ENCODE data around the gene DCP1B.

DCP1B gene

DNA sequence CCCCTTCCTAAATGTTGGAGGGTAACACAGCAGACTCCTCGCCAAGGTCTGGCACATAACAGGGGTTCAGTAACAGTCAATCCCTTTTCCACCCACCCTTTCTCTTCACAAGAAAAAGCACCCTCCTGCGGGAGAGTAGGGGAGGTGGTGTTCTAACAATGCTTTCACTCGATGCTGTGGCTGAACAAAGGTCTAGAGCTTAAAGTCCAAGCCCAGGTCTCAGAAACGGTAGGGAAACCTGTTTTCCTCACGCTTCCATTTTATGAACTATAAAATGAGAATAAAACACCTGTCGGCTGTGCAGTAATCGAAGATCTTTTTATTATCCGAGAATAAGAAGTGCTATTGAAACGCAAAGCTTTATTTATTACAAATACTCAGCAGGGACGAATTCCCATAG is 64.9 kb downstream of the DCP1B start:
- in situ Hi-C loops (cut with MboI; ENCODE audit: low pct_unique_long_range_greater_than_20kb, low sequenced_read_pairs): loop anchor here (10.0 kb wide), 3 partner anchors 135 to 315 kb away; partner anchors contain the start of gene WNT5B
- no peak for DNase-seq

DNA sequence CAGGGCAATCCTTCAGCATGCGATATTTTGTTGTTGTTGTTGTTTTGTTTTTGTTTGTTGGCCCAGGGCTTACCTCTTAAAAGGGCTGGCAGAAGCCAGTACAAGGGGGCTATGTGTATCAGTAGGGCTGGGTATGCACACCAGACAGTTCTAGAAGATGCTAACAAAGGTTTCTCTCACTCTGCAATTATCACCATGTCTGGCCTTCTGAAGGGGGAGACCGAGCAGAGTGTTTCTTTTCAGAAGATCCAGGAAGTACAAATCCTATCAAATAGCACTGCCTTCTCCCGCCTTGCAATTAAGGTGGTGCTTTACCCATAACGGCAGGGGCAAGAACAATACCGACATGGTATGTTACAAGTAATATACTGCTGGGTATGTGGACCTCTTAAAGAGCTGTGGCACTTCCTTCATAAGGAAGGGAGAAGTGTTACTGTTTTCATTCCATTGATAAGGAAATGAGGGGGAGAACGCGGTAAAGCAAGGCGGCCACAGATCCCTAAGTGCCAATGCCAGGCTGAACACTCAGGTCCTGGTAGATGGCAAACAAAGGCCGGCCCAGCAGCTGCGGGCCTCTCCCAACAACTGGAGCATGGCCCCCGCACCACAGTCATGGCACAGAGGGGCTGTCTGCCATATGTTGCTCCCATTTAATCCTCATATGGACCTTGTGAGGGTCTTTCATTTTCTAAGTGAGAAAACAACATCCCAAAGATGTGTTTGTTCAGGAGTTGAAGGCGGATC is 66.6 kb downstream of the DCP1B start:
- DNase-seq: no peak
- in situ Hi-C loops (cut with MboI; ENCODE audit: low pct_unique_long_range_greater_than_20kb, low sequenced_read_pairs): loop anchor here (10.0 kb wide), 3 partner anchors 133 to 313 kb away; partner anchors contain the start of gene WNT5B

DNA sequence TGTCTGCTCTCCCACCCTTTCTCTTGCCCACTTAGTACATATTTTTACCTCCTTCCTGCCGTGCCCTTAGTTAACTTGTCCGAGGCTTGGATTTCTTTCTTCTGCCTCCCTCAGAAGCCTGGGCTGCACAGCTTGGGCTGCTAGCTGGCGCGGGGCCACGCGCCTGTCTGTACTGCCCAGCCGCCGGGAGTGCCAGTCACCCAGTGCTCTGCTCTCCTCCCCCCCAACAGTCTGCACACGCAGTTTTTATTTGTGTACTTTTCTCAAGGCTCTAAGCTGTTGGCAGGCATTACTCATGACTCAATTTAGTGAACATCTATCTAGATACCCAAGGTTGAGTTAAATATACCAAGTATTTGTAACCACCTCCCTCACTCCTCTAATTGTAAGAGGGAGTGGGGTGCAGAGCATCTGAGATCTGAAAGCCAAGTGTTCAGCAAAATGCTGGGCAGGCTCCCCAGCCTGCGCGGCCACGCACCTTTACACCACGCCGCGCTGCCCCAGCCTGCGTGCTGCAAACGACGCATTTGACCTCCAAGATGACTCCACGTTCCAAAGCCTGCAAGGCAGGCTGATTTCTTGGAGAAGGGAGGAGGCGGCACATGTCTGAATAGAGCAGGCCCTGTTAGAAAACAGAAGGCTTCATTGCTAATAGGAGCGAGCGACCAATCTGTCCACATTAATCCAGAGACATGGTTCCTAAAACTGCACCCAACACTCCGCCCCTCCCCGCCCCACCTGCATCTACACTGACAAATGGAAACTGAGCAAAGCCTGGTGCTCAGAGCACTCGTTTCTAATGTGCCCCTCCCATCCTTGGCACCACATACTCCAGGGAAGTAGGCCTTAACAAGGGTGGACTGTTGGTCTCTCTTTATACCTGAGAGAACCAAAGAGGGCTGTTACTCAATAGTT is 67.6 kb downstream of the DCP1B start:
- in situ Hi-C loops (cut with MboI; ENCODE audit: low pct_unique_long_range_greater_than_20kb, low sequenced_read_pairs): loop anchor here (10.0 kb wide), 3 partner anchors 132 to 312 kb away; partner anchors contain the start of gene WNT5B
- DNase-seq: peak; percentile 14

DNA sequence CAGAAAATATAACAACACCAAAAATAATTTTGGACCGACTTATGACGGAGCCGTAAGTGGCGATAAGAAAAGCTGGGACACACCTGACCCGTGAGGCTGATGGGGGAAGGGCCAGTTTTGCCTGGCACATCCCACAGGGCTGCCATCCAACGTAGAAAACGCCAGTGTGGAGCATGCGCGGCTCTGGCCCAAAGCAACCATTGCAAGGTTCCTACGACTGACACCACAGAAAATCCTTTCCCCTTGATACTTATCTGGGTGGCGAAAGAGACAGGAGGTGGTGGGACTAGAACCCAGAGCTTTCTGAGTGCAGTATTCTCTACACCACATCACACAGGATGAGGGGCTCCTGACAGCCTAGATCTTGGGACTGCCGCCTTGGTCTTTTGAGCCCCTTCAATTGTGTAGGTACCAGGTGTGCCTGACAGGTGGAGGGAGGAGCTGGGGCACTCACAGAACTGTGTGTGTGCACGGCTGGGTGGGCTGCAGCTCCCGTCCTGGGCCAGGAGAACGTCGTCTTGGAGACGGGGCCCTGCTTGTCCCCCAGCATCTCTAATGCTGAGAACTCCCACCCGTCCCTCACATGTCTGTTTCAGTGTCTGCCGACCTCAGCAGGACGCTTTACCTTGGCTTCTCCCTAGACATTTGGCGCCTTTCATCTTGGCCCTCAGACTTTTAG is 68.4 kb downstream of the DCP1B start:
- in situ Hi-C loops (cut with MboI; ENCODE audit: low pct_unique_long_range_greater_than_20kb, low sequenced_read_pairs): loop anchor here (10.0 kb wide), 3 partner anchors 131 to 311 kb away; partner anchors contain the start of gene WNT5B
- no peak for DNase-seq

DNA sequence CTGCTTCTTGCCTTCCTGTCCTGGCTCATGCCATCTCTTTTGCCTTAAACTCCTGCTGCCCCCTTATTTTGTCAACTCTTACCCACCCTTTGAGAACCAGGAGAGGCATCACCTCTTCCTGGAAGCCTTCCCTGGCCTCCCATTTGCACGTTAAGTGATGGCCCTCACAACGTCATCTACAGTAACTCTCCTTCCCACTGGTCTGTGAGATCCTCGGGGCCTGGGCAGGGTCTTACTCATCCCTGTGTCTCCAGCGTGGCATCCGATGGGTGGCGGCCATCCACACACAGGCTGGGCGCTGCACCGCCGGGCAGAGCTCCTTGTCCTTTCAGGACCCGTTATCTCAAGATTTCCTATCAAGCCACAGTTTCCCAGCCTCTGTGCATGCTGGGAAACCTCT is 69.0 kb downstream of the DCP1B start:
- no peak for DNase-seq
- in situ Hi-C loops (cut with MboI; ENCODE audit: low pct_unique_long_range_greater_than_20kb, low sequenced_read_pairs): loop anchor here (10.0 kb wide), 3 partner anchors 130 to 310 kb away; partner anchors contain the start of gene WNT5B

DNA sequence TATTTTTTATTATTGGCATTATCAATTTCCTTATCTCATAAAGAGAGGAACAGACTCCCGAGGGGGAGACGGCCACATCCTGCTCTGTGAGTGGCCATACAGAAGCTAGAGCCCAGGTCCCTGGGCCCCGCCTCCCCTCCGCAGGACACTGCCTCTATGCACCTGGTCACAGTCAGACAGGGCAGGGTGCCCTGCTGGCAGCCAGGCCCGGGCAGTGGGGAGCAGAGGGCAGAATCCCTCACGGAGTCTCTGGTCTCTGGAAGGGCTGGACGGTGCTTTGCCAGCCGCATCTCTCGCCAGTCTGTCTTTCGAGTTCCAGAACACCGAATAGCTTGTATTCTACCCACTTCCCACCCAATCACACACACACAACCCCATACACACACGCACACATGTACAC is 69.4 kb downstream of the DCP1B start:
- in situ Hi-C loops (cut with MboI; ENCODE audit: low pct_unique_long_range_greater_than_20kb, low sequenced_read_pairs): loop anchor here (10.0 kb wide), 3 partner anchors 130 to 310 kb away; partner anchors contain the start of gene WNT5B
- no peak for DNase-seq

DNA sequence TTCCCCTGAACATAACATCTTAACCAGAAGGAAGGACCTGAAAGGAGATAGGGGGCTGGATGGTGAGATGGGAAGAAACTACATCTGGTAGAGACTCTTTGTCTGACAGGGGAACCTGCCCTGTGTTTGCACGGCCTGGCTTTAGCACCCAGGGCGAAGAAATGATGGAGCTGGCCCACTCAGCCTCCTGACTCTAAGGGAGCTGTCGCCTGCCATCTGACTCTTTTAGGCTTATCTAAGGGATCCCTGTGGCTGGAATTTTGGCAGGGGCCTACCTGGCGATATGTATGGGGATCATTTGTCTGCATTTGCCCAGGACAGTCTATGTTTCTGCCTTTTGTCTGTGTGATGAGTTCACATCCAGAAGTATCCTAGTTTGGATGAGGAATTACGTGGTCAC is 70.2 kb downstream of the DCP1B start:
- DNase-seq: no peak
- in situ Hi-C loops (cut with MboI; ENCODE audit: low pct_unique_long_range_greater_than_20kb, low sequenced_read_pairs): loop anchor here (10.0 kb wide), 3 partner anchors 129 to 309 kb away; partner anchors contain the start of gene WNT5B

DNA sequence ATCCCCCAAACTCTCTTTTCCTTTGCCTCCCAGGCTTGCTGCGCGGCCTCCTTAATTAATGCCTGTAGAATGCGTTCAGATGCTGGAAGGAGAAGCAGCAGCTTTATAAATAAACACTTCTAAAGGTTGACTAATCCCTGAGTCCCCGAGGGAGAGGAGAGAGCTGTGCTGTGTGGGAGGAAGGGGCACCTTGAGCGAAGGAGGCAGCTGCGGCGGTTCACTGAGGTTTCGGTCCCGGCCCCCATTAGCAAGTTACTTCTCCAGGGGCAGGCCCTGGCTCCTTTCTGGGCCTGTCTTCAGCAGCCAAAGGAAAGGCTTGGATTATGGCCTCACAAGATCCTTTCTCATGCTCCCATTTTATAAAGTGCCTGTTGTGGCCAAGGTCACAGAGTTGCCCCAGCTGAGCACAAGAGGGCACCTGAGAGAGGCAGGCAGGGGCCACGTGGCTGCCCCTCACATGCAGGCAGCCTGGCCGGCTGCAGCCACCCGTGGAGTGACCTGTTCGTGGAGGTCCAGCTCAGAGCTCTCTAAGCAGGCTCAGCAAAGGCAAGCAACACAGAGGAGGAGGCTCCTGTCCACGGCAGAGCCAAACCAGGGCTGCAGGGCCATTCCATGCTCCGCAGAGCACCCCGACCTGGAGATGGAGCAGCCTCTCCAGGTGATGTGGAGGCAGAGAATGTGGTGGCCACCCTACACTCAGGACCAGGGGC is 70.8 kb downstream of the DCP1B start:
- in situ Hi-C loops (cut with MboI; ENCODE audit: low pct_unique_long_range_greater_than_20kb, low sequenced_read_pairs): loop anchor here (10.0 kb wide), 3 partner anchors 129 to 309 kb away; partner anchors contain the start of gene WNT5B

DNA sequence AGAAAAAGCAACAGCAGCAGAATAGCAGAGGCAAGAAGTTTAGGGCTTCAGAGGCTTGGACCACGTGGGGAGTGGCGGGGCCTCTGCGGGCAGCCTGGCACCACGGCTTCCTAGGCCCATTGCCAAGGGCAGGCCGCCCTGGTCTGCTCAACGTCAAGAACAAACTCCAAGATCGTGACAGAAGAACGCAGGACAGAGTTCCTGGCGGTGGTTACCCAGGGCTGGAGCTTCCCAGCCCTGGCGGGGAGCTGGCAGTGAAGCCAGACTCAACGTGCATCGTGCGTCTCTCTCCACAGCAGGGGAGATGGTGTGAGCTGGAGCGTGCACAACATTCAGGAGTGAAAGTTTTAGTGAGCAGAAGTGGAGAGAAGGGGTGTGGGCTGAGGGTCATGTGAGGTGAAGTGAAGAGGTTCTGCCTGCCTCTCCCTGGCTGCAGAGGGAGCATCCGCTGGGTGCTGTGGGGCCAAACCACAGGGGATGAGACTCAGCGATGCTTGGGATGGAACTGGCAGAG is 71.9 kb downstream of the DCP1B start:
- in situ Hi-C loops (cut with MboI; ENCODE audit: low pct_unique_long_range_greater_than_20kb, low sequenced_read_pairs): loop anchor here (10.0 kb wide), 3 partner anchors 128 to 308 kb away; partner anchors contain the start of gene WNT5B
- DNase-seq: peak; percentile 78

More for the DNA sequence above, 70.8 kb downstream of the DCP1B start:
- peak; percentile 73 for DNase-seq

DNA sequence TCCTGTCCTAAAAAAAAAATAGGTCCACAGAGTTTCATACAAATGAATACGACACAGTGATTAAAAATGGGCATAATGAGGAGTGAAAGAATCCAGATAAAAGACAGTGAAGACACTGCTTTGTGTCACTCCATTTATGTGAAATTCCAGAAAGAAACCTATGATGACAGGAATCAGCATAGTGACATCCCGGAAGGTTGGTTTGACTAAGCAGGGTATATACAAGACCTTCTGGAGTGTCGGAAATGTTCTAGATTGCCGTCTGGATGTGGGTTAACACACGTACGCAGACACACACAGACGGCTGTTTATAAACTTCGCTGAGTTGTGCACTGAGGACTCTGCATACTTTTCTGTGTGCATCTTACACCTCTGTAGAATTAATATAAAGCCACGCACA is 72.6 kb downstream of the DCP1B start:
- in situ Hi-C loops (cut with MboI; ENCODE audit: low pct_unique_long_range_greater_than_20kb, low sequenced_read_pairs): loop anchor here (10.0 kb wide), 3 partner anchors 127 to 307 kb away; partner anchors contain the start of gene WNT5B
- DNase-seq: no peak

DNA sequence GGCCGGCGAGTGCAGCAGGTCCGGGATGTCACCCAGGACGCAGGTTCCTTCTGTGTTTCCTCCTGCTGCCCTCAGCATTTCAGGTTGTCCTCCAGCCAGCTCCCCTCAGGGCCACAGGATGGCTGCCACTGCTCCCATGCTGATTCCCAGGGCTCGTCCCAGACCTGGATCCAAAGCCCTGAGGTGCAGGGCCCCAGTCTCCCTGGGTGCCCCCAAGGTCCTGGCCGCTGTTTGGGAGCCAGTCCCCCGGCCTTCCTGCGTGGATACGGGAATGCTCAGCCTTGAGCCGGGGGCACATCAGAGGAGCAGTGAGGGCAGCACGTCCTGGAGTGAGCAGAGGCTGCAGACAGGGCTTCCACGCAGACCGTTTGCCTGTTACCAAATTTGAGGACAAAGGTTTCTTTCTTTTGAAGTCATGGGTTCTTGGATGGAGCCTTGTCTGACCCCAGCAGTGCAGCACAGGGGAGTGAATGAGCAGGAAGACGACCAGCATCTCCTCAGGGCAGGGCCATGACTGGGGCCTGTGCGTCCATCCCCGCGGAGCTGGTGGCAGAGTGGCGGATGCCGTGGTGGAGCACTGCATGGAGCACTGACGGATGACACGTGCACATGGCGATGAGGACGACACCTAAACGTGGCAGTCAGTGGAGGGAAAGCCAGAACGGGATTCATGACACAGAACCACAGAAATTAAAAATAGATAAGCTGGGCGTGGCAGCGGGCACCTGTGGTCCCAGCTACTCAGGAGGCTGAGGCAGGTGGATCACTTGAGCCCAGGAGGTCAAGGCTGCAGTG is 73.3 kb downstream of the DCP1B start:
- in situ Hi-C loops (cut with MboI; ENCODE audit: low pct_unique_long_range_greater_than_20kb, low sequenced_read_pairs): loop anchor here (10.0 kb wide), 3 partner anchors 126 to 306 kb away; partner anchors contain the start of gene WNT5B
- DNase-seq: no peak

DNA sequence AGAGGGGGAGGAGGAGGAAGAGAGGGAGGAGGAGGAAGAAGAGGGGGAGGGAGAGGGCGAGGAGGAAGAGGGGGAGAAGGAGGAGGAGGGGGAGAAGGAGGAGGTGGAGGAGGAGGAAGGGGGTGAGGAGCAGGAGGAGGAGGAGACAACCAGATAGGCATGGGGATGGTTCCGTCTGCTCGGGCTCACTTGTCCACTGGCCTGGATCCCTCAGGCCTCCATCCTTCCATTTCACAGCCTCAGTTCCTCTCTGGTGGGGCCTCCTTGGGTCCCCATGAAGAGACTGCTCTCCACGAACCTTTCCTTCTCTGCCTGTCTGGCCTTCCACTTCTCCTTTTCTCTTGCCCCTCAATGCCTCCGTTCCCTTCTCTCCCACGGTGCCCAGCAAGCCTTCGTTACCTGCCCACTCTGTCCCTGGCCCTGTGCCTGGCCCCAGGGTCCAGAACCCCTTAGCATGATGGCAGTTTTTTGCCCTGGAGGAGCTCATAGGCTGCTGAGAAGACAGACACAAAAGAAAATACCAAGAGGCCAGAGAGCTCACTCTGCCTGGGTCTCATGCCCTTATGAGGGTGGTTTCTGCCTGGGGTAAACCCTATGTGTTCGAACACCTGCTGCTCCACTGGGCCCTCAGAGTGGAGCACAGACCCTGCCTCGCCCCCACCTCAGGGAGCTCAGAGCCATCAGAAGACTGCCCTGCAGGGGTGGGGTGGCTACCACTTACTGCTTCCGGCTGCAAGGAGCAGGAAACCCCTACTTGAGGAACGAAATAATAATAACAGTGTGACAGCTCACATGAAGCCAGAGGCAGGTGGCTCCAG is 74.1 kb downstream of the DCP1B start:
- in situ Hi-C loops (cut with MboI; ENCODE audit: low pct_unique_long_range_greater_than_20kb, low sequenced_read_pairs): loop anchor here (10.0 kb wide), 3 partner anchors 125 to 305 kb away; partner anchors contain the start of gene WNT5B
- DNase-seq: peak; percentile 60

DNA sequence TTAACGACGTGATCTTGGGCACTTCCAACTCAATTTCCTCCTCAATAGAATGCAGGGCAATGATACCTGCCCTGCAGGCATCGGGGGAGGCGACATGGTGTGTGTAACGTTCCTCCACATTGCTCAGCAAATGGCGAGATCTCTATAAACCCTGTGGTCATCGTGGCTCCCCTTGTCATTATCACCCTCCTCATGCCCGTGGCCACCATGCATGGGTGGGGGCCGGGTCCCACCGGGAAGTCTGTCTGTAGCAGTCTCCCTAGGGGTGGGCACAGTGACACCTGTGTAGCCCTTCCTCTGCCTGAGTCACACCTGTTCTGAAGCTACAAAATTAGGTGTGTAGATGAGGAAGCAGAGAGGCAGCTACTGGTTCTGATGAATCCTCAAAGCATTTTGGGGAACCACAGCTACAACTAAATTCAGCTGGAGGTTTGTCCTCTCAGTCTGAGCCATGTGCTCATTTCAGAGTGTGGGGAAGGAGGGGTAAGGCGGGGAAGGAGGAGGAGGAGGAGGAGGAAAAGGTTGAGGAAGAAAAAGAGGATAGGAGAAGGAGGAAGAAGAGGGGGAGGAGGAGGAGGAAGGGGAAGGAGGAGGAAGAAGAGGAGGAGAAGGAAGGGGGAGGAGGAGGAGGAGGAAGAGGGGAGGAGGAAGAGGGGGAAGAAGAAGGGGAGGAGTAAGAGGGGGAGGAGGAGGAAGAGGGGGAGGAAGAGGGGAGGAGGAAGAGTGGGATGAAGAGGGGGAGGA is 74.8 kb downstream of the DCP1B start:
- in situ Hi-C loops (cut with MboI; ENCODE audit: low pct_unique_long_range_greater_than_20kb, low sequenced_read_pairs): no loop called here

DNA sequence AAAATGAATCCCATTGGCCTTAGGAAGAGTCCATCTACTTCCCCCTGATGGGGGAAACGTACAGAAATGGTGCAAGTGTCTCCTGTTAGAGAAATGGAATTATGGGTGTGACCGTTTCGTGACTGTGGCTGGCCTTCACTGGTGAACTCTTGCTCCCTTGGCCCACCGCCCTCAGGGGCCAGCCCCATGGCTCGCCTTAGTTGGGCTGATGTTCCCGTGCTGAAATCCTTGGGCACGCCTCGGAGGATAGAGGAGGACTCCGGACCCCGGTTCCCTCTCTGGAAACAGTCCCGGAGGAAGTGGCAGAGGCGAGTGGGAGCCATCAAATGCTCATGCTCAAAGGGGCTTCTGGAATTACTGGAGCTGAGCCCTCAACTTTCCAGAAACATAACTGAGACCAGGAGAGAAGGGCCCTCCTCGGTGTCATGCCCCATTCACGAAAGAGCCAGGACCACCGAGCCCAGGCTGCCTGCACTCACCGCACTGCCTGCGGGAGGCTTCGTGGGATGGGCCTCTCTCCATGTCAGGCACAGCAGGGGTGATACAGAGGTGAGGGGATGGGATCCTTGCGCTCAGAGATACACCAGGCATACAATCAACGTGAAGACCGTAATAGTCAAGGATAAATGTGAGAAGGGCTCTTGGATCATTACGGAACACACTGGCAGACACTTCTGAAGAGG is 75.7 kb downstream of the DCP1B start:
- no peak for DNase-seq
- in situ Hi-C loops (cut with MboI; ENCODE audit: low pct_unique_long_range_greater_than_20kb, low sequenced_read_pairs): no loop called here

More for the DNA sequence above, 74.8 kb downstream of the DCP1B start:
- DNase-seq: peak; percentile 18

DNA sequence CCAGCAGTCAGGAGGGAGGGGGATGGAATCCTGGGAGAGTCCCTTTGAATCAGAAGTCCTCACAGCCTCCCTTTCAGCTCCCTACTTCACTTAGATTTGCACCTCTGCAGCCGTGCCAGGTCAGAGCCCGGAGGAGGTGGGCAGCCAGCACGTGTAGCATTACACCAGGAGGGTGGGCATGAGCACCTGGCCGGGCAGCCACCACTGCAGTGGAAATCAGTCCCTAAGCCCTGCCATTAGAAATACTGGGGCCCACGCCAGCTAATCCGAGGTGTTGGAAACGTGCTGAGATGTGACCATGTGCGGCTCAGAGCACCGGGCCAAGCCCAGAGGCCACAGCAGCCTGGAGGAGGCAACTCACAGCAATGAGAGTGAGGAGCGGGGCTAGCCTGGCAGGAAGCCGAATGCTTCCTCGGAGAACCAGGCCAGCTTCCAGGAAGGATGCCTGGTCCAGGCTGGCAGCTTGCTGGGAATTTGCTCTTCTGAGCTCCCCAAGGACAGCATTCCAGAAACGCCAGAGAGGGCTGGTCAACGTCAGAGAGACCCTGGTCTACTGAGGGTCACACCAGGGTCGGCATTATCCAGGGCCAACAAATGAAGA is 76.4 kb downstream of the DCP1B start:
- no peak for DNase-seq
- in situ Hi-C loops (cut with MboI; ENCODE audit: low pct_unique_long_range_greater_than_20kb, low sequenced_read_pairs): no loop called here

Measured in KBM-7 (cell line).